SU-DHL-6 (cell line): ENCODE results near the gene CCDC102A.
A peak's percentile ranks its signal among the peaks of the same experiment; 100 is the strongest.

Source experiments
- H2AFZ ChIP-seq: fragments of 200-600 bp; sonication (generic); 2 replicates; pipeline ENCODE4 v1.6.1; 2014; ENCODE audit warnings: low read depth, mild to moderate bottlenecking, moderate library complexity, mixed read lengths, antibody characterized with exemption, low read length; ENCODE audit not compliant: severe bottlenecking
- H3F3A ChIP-seq: fragments of 200-600 bp; shearing (Covaris generic); 2 replicates; pipeline ENCODE4 v1.6.0; 2016; ENCODE audit warnings: antibody characterized with exemption, mild to moderate bottlenecking; ENCODE audit not compliant: insufficient read depth
- H3K27ac ChIP-seq: fragments of 200-600 bp; sonication (generic); 2 replicates; pipeline ENCODE4 v1.5.1; 2016; ENCODE audit warnings: low read depth, mild to moderate bottlenecking, low read length, moderate library complexity, mixed read lengths
- H3K27me3 ChIP-seq: fragments of 200-600 bp; sonication (generic), shearing (Covaris generic); 2 replicates; pipeline ENCODE4 v1.6.0; 2014; ENCODE audit warnings: mild to moderate bottlenecking, low read length
- H3K36me3 ChIP-seq: fragments of 200-600 bp; sonication (generic); 2 replicates; pipeline ENCODE4 v1.6.1; 2014; ENCODE audit warnings: mild to moderate bottlenecking, low read length, mixed read lengths
- H3K4me2 ChIP-seq: fragments of 300-600, 200-600 bp; shearing (Covaris generic), sonication (generic); 2 replicates; pipeline ENCODE4 v1.6.0; 2014; ENCODE audit warnings: low read length, low read depth, mild to moderate bottlenecking; ENCODE audit not compliant: poor library complexity, severe bottlenecking
- H3K4me3 ChIP-seq: fragments of 200-600 bp; sonication (generic); 2 replicates; pipeline ENCODE4 v1.5.1; 2014; ENCODE audit warnings: antibody characterized with exemption, low read length, mild to moderate bottlenecking, mixed read lengths; ENCODE audit not compliant: insufficient read depth, poor library complexity, severe bottlenecking
- H3K79me2 ChIP-seq: fragments of 200-600 bp; sonication (generic); 2 replicates; pipeline ENCODE4 v1.6.1; 2014; ENCODE audit warnings: mild to moderate bottlenecking, low read length, moderate library complexity; ENCODE audit not compliant: insufficient read depth
- H3K9ac ChIP-seq: fragments of 200-600 bp; sonication (generic); 2 replicates; pipeline ENCODE4 v1.7.0; 2014; ENCODE audit warnings: mild to moderate bottlenecking, low read length
- H3K9me2 ChIP-seq: fragments of 200-600 bp; sonication (generic); replicated peaks from 2 replicates; pipeline ENCODE4 v1.6.1; 2014; ENCODE audit warnings: low read length; ENCODE audit not compliant: insufficient read depth
- H3K9me3 ChIP-seq: fragments of 200-600 bp; sonication (generic); 2 replicates; pipeline ENCODE4 v1.6.1; 2014; ENCODE audit warnings: low read length, mixed read lengths; ENCODE audit not compliant: insufficient read depth
- H4K20me1 ChIP-seq: fragments of 200-600 bp; sonication (generic); 2 replicates; pipeline ENCODE4 v1.6.1; 2014; ENCODE audit warnings: low read depth, mild to moderate bottlenecking, antibody characterized with exemption, low read length, moderate library complexity, mixed read lengths
- EZH2phosphoT487 ChIP-seq: fragments of 200-600 bp; sonication (generic), shearing (Covaris generic); conservative IDR thresholded peaks from 2 replicates; pipeline ENCODE4 v1.6.1; 2018; ENCODE audit warnings: mild to moderate bottlenecking, antibody characterized with exemption, low read length, moderate library complexity, mixed read lengths
- TF ChIP-seq, protein P1 (sequence below): fragments of 200-600 bp; sonication (generic); IDR thresholded peaks from one replicate; pipeline ENCODE4 v1.5.1; 2017; ENCODE audit warnings: antibody characterized with exemption, mild to moderate bottlenecking, low read length, moderate library complexity; ENCODE audit not compliant: insufficient read depth, poor library complexity, severe bottlenecking

Gene CCDC102A

DNA sequence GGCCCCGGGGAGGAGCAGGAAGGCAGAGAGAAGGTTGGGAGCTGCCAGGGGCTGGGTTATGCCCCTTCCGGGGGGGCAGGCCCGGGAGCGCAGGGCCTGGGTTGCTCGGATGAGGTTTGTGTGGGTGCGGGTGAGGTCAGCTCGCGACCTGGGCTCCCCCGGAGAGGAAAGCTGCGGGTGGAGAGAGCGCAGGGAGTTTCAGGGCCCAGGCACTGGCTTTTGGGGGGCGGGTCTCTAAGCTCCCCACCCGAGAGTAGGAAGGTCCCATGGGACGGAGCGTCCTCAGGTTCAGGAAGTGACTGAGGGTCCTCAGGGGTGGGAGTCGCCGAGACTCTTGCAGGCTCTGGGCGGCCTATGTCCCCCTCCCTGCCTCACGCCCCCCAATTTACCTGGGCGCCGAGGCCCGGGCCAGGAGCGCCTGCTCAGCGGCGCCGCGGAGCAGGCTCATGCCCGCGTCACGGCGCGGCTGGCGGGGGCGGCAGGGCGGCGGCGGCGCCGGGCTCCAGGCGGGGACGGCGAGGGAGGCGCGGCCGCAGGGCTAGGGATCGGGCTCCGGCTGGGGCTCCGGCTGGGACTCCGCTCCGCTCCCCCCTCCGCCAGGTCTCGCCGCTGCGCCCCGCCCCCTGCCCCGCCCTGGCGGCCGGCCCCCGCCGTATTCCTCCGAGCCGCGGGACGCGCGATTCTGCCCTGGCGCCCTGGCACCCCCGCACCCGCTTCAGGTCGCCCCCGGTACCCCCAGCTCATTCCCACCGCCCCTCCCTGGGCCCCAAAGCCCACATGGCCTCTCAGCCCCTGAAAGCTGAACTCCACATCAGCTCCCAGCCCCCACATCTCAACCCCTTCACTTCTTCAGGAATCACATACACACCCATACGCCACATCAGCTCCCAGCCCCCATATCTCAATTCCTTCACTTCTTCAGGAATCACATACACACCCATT, 50.2 kb downstream of the CCDC102A start, which contains the start of gene DOK4:
Gene DOK4 (minus strand): TSS at position 578 of the 942 bp plus-strand sequence. CDS start 6,986 bp downstream, outside the sequence.
- Histone ChIP-seq H3K79me2 (no peaks in the 10 kb centered on the region), H3K9me3 (no peaks in the 10 kb centered on the region), H3F3A (no peaks in the 10 kb centered on the region), H3K36me3 (no peaks in the 10 kb centered on the region), H3K4me3 (peak within 1 kb of the TSS; percentile 40), H3K9me2 (no peaks in the 10 kb centered on the region), H3K27ac (no peak within 1 kb of the TSS), H2AFZ (no peak within 1 kb of the TSS), H3K27me3 (no peaks in the 10 kb centered on the region), H3K4me2 (peak within 1 kb of the TSS; percentile 48), H3K9ac (no peak within 1 kb of the TSS), H4K20me1 (no peaks in the 10 kb centered on the region)
- TF ChIP-seq, protein P1, sequence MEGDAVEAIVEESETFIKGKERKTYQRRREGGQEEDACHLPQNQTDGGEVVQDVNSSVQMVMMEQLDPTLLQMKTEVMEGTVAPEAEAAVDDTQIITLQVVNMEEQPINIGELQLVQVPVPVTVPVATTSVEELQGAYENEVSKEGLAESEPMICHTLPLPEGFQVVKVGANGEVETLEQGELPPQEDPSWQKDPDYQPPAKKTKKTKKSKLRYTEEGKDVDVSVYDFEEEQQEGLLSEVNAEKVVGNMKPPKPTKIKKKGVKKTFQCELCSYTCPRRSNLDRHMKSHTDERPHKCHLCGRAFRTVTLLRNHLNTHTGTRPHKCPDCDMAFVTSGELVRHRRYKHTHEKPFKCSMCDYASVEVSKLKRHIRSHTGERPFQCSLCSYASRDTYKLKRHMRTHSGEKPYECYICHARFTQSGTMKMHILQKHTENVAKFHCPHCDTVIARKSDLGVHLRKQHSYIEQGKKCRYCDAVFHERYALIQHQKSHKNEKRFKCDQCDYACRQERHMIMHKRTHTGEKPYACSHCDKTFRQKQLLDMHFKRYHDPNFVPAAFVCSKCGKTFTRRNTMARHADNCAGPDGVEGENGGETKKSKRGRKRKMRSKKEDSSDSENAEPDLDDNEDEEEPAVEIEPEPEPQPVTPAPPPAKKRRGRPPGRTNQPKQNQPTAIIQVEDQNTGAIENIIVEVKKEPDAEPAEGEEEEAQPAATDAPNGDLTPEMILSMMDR: no peak
- no peak for TF ChIP-seq EZH2phosphoT487

DNA sequence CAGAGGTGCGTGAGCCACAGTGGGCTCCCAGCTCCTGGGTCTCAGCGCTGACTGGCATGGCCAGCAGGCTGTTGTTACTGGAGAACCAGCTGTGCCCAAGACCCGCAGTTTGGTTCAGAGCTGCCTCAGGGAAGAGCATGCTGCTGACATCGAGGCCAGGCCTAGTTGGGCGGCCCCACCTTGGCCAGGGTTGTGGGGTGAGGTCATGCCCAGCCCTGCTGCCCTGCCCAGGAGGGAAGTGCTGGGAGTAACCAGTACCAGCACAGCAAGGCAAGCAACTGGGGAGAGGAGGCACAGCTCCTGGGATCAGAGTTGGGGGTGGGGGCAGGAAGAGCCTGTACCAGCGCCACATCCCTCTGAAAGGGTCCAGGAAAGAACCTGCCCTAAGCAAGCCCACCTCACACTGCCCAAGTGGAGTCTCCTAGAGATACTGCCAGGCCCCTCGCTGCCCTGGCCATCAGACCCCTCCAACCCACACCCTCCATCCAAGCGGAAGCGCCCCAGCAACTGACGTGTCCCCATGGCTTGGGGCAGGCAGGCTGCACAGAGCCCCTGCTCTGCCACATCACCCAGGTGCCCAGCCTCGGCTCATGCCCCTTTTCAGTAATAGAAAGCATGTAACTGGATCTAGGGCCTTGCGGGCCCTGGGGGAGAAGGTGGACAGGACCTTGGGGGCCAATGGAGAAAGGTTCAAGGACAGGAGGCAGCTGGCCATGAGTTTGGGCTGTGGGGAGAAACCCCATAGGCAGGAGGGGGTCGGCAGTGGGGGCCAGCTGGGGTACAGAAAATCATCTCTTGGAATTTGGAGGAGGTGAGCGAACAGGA, 51.1 kb downstream of the CCDC102A start:
- H3K9me2 ChIP-seq: no peaks in the 10 kb centered on the region
- no peak overlapping the region for H3K27ac ChIP-seq
- H2AFZ ChIP-seq: no peak overlapping the region
- H3K9ac ChIP-seq: no peak overlapping the region
- no peaks in the 10 kb centered on the region for H3K36me3 ChIP-seq
- no peaks in the 10 kb centered on the region for H3K9me3 ChIP-seq
- no peak for TF ChIP-seq EZH2phosphoT487
- TF ChIP-seq, protein P1: no peak
- H3K4me3 ChIP-seq: no peak overlapping the region
- H3F3A ChIP-seq: no peaks in the 10 kb centered on the region
- no peaks in the 10 kb centered on the region for H4K20me1 ChIP-seq
- no peaks in the 10 kb centered on the region for H3K79me2 ChIP-seq
- H3K27me3 ChIP-seq: no peaks in the 10 kb centered on the region
- peak overlapping the region; percentile 48 for H3K4me2 ChIP-seq

DNA sequence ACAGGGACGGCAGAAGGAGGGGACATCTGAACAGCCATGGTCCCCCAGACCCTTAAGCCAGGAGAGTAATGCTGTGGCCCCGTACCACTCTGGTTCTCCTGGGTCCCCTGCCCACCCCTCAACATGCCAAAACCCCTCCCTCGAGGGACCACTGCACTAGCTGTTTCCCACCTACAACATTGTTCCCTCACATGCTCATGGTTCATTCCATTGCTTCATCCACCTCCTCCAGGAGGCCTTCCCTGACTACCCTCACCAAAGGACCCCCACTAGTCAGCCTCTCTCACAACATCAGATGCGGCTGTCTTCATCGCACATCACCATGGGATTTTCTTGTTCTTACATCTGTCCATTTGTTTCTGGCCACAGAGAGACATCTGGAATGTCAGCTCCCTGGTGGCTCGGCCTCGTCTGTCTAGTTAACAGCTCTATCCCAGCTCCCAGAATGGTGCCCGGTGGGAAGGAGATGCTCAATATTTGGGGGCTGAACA, 51.8 kb downstream of the CCDC102A start:
- H3K79me2 ChIP-seq: no peaks in the 10 kb centered on the region
- H3K9me3 ChIP-seq: no peaks in the 10 kb centered on the region
- no peaks in the 10 kb centered on the region for H3F3A ChIP-seq
- TF ChIP-seq, protein P1: no peak
- no peak for TF ChIP-seq EZH2phosphoT487
- H3K4me2 ChIP-seq: no peak overlapping the region
- H2AFZ ChIP-seq: no peak overlapping the region
- H3K9ac ChIP-seq: no peak overlapping the region
- H4K20me1 ChIP-seq: no peaks in the 10 kb centered on the region
- no peak overlapping the region for H3K4me3 ChIP-seq
- H3K9me2 ChIP-seq: no peaks in the 10 kb centered on the region
- H3K36me3 ChIP-seq: no peaks in the 10 kb centered on the region
- H3K27me3 ChIP-seq: no peaks in the 10 kb centered on the region
- no peak overlapping the region for H3K27ac ChIP-seq
